Left ventricle myocardium inferior (tissue), 1 donor: Measurements from ENCODE around the gene CRTC3. TPM values are rescaled to one million over a fixed set of nuclear protein-coding genes. Genes with fewer than 3 reads are reported as not detected.
"Not testable (repeated sequence)": the region's sequence is repeated elsewhere in the genome, so short reads cannot be mapped to it uniquely, and the experiment has no call there.

ENCODE experiments used
- DNase-seq: peaks from one replicate; pipeline ENCODE4 v3.0.0-alpha.2; 2020
- H3K27ac ChIP-seq: fragments of 200-600 bp; replicated peaks from 2 replicates; pipeline ENCODE4 v1.8.0; 2021
- H3K27me3 ChIP-seq: fragments of 200-600 bp; 2 replicates; pipeline ENCODE4 v1.8.0; 2021; ENCODE audit warnings: low read depth
- H3K36me3 ChIP-seq: fragments of 200-600 bp; 2 replicates; pipeline ENCODE4 v1.8.0; 2021
- H3K4me1 ChIP-seq: fragments of 200-600 bp; 2 replicates; pipeline ENCODE4 v1.8.0; 2021
- H3K4me3 ChIP-seq: fragments of 200-600 bp; 2 replicates; pipeline ENCODE4 v1.8.0; 2021; ENCODE audit warnings: mild to moderate bottlenecking, moderate library complexity
- H3K9me3 ChIP-seq: fragments of 200-600 bp; replicated peaks from 2 replicates; pipeline ENCODE4 v1.8.0; 2021
- CTCF ChIP-seq: fragments of 200-600 bp; IDR thresholded peaks from 2 replicates; pipeline ENCODE4 v1.8.0; 2021; ENCODE audit warnings: antibody characterized with exemption, mild to moderate bottlenecking, borderline replicate concordance
- intact Hi-C: fragments of 100-400 bp; cut with micrococcal nuclease; formaldehyde crosslinking; loops from one replicate; pipeline ENCODE4 v1.11.0; 2022
- total RNA-seq: library from RNA; stranded (reverse); fragmentation: NEBNext Ultra II Directional; extraction: Animal tissue kit (Norgen Biotek cat#: 25700); gene quantifications from one replicate; pipeline ENCODE4 v1.2.1, GENCODE V29; 2021
- donor health status: DM: no; HTN: yes; CAD: no; lungs with severe emphysema.

Gene CRTC3
- total RNA-seq, 1 donor from 2014 or later: 24.1 TPM

DNA sequence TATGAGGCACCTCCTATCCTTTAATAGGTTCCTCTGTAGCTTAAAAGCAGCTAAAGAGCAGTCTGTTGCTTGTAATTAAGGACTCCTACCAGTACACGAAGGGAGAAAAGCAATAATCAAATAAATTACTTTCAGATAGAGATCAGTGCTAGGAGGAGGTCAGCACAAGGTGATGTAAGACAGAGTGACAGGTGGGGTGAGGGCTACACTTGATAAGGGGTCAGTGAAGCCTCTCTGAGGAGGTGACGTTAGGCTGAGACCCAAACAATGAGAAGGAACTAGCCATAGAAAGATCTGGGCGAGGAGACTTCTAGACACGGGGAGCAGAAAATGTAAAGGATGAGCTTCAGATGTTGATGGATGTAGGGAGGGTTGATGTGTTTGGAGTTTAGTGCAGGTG lies 129.8 kb downstream of the CRTC3 start:
- peaks cover 28% of the 10 kb centered on the region for H3K4me1 ChIP-seq
- no peak for TF ChIP-seq CTCF
- no peak for DNase-seq
- no peak overlapping the region for H3K27ac ChIP-seq
- no peaks in the 10 kb centered on the region for H3K36me3 ChIP-seq
- H3K27me3 ChIP-seq: no peaks in the 10 kb centered on the region
- intact Hi-C loops: no loop called here
- no peaks in the 10 kb centered on the region for H3K9me3 ChIP-seq
- no peak overlapping the region for H3K4me3 ChIP-seq

GRCh38 chr15:90660195-90660998 lies 130.7 kb downstream of the CRTC3 start:
- H3K4me1 ChIP-seq: peaks cover 36% of the 10 kb centered on the region
- TF ChIP-seq CTCF: no peak

DNA sequence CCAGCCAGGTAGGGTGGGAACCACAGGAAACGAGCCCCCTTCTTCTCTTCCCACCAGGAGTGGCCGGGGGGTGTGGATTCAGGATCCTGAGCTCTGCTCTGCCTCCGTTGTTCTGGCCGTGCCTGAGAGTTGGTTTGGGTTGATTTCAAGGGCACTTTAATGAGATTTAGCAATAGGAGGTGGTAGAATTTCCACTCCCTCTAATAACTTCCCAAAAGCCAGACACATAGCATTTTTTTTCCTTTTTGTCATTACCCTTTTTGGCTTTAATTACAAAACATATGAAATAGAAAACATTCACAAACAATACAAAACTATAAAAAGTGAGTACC lies 131.2 kb downstream of the CRTC3 start:
- H3K27me3 ChIP-seq, H3K9me3 ChIP-seq, H3K36me3 ChIP-seq, intact Hi-C loops, DNase-seq: not testable (repeated sequence)
- H3K4me3 ChIP-seq: peak overlapping the region; percentile 27
- peaks cover 41% of the 10 kb centered on the region for H3K4me1 ChIP-seq
- peak overlapping the region; percentile 71 for H3K27ac ChIP-seq

More at GRCh38 chr15:90660195-90660998, 130.7 kb downstream of the CRTC3 start:
- intact Hi-C loops: no loop called here
- Histone ChIP-seq H3K27me3 (no peaks in the 10 kb centered on the region), H3K36me3 (no peaks in the 10 kb centered on the region), H3K27ac (peak overlapping the region; percentile 71), H3K4me3 (peak overlapping the region; percentile 27), H3K9me3 (no peaks in the 10 kb centered on the region)
- DNase-seq: peak; percentile 76

DNA sequence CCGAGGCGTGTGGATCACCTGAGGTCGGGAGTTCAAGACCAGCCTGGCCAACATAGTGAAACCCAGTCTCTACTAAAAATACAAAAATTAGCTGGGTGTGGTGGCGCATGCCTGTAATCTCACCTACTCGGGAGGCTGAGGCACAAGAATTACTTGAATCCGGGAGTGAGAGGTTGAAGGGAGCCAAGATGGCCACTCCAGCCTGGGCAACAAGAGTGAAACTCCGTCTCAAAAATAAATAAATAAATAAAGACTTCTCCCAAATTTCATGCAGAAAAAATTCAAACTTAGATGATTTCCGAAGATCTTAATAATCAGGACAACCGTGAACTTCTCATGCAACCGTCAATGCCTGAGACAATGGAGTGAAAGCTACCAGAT lies 134.3 kb downstream of the CRTC3 start:
- intact Hi-C loops, H3K9me3 ChIP-seq: not testable (repeated sequence)

GRCh38 chr15:90664650-90665287 lies 135.0 kb downstream of the CRTC3 start:
- H3K27ac ChIP-seq: peak overlapping the region; percentile 90
- no peak for TF ChIP-seq CTCF
- no peaks in the 10 kb centered on the region for H3K36me3 ChIP-seq
- H3K4me1 ChIP-seq: peaks cover 35% of the 10 kb centered on the region
- H3K4me3 ChIP-seq: peak overlapping the region; percentile 86
- intact Hi-C loops: no loop called here
- H3K9me3 ChIP-seq: no peaks in the 10 kb centered on the region
- H3K27me3 ChIP-seq: no peaks in the 10 kb centered on the region
- peak; percentile 60 for DNase-seq

More for the DNA sequence above, 134.3 kb downstream of the CRTC3 start:
- H3K36me3 ChIP-seq, H3K4me3 ChIP-seq, H3K27me3 ChIP-seq, DNase-seq, H3K27ac ChIP-seq: not testable (repeated sequence)
- H3K4me1 ChIP-seq: peaks cover 36% of the 10 kb centered on the region

DNA sequence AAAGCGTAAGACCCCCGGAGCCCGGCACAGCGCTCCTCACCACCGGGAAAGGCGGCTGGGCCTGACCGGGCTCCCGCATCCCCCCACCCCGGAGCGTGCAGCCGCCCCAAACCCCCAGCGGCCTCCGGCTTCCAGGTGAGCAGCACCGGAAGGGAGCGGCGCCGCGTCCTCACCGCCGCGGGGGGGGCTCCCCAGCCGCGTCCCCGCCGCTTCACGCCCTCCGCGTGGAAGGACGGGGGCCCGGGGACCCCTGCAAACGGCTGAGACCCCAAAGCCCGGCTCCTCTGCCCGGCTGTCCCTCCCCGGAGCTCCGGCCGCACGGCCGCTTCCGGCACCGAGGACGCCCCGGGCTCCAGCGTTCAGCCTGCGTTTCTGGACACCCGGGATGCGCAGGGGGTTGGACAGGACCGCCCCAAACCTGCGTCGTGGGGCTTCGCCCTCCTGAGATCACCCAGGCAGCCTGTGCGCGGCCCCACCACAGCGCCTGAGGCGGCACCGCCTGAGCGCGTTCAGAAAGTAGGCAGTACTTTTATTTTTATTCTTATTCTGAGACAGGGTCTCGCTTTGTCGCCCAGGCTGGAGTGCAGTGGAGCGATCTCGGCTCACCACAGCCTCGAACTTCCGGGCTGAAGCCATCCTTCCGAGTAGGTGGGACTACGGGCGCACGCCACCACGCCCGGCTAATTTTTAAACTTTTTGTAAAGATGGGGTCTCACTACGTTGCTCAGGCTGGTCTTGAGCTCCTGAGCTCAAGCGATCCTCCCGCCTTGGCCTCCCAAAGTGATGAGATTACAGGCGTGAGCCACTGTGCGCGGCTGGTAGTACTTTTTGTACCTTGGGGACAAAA lies 135.8 kb downstream of the CRTC3 start:
- Histone ChIP-seq H3K36me3 (no peaks in the 10 kb centered on the region), H3K27ac (peak overlapping the region; percentile 90), H3K4me1 (peaks cover 28% of the 10 kb centered on the region), H3K9me3 (no peaks in the 10 kb centered on the region), H3K4me3 (peak overlapping the region; percentile 86), H3K27me3 (no peaks in the 10 kb centered on the region)
- intact Hi-C loops: no loop called here
- peak; percentile 72 for DNase-seq
- no peak for TF ChIP-seq CTCF
